ENCODE results near the gene REV3L. TPM values are rescaled to one million over a fixed set of nuclear protein-coding genes. Genes with fewer than 3 reads are reported as not detected.

Gene REV3L
- total RNA-seq, 3 donors from 2014 or later (not counting 1 experiment from before 2014, with no cell fraction given): 18.1 to 25.5 (median 22.7) TPM

DNA sequence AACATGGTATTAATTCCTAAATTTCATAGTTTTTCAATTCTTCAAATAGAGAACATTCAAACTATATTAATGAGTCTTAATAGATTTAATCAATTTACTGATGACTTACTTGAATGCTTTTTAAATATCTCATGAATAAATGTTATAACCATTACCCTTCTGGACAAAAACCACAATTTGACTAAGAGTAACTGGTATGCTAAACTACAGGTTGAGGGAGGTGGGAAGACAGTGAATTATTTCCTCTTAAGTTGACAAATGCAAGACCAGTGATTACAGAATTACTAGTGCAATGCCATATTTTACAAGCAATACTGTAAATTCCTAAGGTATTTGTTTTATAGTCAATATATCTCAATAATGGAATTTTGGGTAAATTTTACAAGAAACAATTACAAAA lies 65.1 kb downstream of the REV3L start:
- H3K27me3 Mint-ChIP-seq (ENCODE audit: low read depth in 2 of 2): no peaks in the 10 kb centered on the region
- H3K4me3 Mint-ChIP-seq: no peak overlapping the region
- no peak overlapping the region for H3K4me3 ChIP-seq (ENCODE audit: low read length)
- H3K36me3 ChIP-seq (ENCODE audit: control insufficient read depth, insufficient read depth, low read length): peaks cover 4% of the 10 kb centered on the region
- no peak overlapping the region for H3K27ac ChIP-seq (ENCODE audit: low read length)
- H3K27ac Mint-ChIP-seq: no peak overlapping the region
- H3K27me3 ChIP-seq (ENCODE audit: control insufficient read depth, insufficient read depth, low read length): no peaks in the 10 kb centered on the region
- TF ChIP-seq, protein P1, sequence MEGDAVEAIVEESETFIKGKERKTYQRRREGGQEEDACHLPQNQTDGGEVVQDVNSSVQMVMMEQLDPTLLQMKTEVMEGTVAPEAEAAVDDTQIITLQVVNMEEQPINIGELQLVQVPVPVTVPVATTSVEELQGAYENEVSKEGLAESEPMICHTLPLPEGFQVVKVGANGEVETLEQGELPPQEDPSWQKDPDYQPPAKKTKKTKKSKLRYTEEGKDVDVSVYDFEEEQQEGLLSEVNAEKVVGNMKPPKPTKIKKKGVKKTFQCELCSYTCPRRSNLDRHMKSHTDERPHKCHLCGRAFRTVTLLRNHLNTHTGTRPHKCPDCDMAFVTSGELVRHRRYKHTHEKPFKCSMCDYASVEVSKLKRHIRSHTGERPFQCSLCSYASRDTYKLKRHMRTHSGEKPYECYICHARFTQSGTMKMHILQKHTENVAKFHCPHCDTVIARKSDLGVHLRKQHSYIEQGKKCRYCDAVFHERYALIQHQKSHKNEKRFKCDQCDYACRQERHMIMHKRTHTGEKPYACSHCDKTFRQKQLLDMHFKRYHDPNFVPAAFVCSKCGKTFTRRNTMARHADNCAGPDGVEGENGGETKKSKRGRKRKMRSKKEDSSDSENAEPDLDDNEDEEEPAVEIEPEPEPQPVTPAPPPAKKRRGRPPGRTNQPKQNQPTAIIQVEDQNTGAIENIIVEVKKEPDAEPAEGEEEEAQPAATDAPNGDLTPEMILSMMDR (IDR thresholded peaks at IDR 0.05): no peak
- H3K36me3 Mint-ChIP-seq: no peaks in the 10 kb centered on the region
- DNase-seq (no peak), ATAC-seq (no peak)
- H3K4me1 ChIP-seq (ENCODE audit: control insufficient read depth, insufficient read depth, low read length): no peaks in the 10 kb centered on the region
- H3K9me3 Mint-ChIP-seq: no peaks in the 10 kb centered on the region
- peaks cover under 1 to 5% of the 10 kb centered on the region in 2 donors for H3K4me1 Mint-ChIP-seq
- intact Hi-C loops (cut with micrococcal nuclease): no loop called here
- no peaks in the 10 kb centered on the region for H3K9me3 ChIP-seq (ENCODE audit: control insufficient read depth, insufficient read depth, low read length)

DNA sequence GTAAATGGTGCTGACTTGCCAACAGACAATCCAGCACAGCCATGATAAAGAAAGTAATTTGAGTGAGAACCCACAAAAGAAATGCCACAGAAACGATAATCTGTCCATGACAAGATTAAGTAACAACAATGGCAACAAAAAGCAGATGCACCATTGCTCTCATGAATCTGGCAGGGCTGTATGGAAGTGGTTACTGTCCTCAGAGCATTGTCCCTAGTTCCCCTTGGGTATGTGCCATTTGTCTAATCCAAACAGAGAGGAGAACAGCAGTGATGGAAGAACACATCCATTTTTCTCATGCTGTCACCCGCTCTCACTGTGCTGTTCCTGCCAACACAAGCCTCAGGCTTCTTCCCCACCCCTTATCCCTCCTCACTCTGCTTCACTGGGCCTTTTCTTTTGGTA lies 65.8 kb downstream of the REV3L start:
- H3K36me3 ChIP-seq (ENCODE audit: control insufficient read depth, insufficient read depth, low read length): peaks cover 4% of the 10 kb centered on the region
- no peak overlapping the region for H3K4me3 Mint-ChIP-seq
- H3K4me1 Mint-ChIP-seq: peaks cover 0 to 5% of the 10 kb centered on the region in 2 donors
- no peaks in the 10 kb centered on the region for H3K36me3 Mint-ChIP-seq
- H3K4me3 ChIP-seq (ENCODE audit: low read length): no peak overlapping the region
- no peaks in the 10 kb centered on the region for H3K27me3 ChIP-seq (ENCODE audit: control insufficient read depth, insufficient read depth, low read length)
- WGBS (ENCODE audit: insufficient coverage): 81% methylated on average over 2 of the region's 2 CpGs
- H3K9me3 Mint-ChIP-seq: no peaks in the 10 kb centered on the region
- TF ChIP-seq, protein P1 (IDR thresholded peaks at IDR 0.05): no peak
- H3K27ac ChIP-seq (ENCODE audit: low read length): no peak overlapping the region
- ATAC-seq (no peak), DNase-seq (no peak)
- no peaks in the 10 kb centered on the region for H3K9me3 ChIP-seq (ENCODE audit: control insufficient read depth, insufficient read depth, low read length)
- intact Hi-C loops (cut with micrococcal nuclease): no loop called here
- H3K27ac Mint-ChIP-seq: no peak overlapping the region
- H3K4me1 ChIP-seq (ENCODE audit: control insufficient read depth, insufficient read depth, low read length): no peaks in the 10 kb centered on the region
- H3K27me3 Mint-ChIP-seq (ENCODE audit: low read depth in 2 of 2): no peaks in the 10 kb centered on the region

DNA sequence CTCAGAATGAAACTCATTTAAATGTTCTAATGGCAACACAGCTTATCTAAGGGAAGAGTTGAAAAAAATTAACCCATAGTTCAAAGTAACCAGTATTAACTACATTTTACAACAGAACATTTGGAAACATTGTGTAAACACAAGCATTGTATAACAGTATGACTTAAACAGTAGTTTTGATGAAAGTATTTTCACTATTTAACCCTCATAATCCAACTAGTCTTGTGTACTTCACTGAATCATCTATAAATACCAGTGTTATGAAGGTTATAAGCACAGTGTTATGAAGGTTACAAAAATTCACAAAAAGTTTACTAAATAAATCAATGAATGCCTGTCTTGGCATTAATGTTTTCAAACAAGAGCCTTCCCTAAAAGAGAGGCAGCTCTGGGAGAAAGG lies 66.5 kb downstream of the REV3L start:
- H3K27ac ChIP-seq (ENCODE audit: low read length): no peak overlapping the region
- no peak for DNase-seq
- intact Hi-C loops (cut with micrococcal nuclease): no loop called here
- Mint-ChIP-seq H3K4me3 (no peak overlapping the region), H3K4me1 (peaks cover 0 to 5% of the 10 kb centered on the region in 2 donors), H3K27ac (no peak overlapping the region), H3K9me3 (no peaks in the 10 kb centered on the region), H3K36me3 (no peaks in the 10 kb centered on the region), H3K27me3 (ENCODE audit: low read depth in 2 of 2) (no peaks in the 10 kb centered on the region)
- no peaks in the 10 kb centered on the region for H3K4me1 ChIP-seq (ENCODE audit: control insufficient read depth, insufficient read depth, low read length)
- H3K27me3 ChIP-seq (ENCODE audit: control insufficient read depth, insufficient read depth, low read length): no peaks in the 10 kb centered on the region
- no peak for ATAC-seq
- TF ChIP-seq, protein P1 (IDR thresholded peaks at IDR 0.05): no peak
- peaks cover 4% of the 10 kb centered on the region for H3K36me3 ChIP-seq (ENCODE audit: control insufficient read depth, insufficient read depth, low read length)
- H3K4me3 ChIP-seq (ENCODE audit: low read length): no peak overlapping the region
- H3K9me3 ChIP-seq (ENCODE audit: control insufficient read depth, insufficient read depth, low read length): no peaks in the 10 kb centered on the region

DNA sequence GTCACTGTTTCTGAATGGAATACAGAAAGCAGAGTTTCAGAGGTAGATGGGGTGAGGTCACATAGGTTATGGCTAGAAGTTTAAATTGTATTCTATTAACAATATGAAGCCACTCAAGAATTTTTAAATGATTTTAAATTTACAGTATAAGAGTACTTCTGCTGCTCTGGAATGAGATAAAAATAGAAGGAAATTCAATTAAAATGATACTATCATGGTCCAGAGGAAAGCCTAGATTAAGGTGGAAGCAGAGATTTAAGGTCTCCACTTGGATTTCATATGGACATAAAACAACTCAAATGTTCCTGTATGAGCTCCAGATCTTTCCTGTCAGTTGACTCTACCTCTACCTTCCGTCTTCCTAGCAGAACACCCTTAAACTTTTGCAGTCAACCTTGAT lies 68.6 kb downstream of the REV3L start:
- TF ChIP-seq, protein P1 (IDR thresholded peaks at IDR 0.05): no peak
- Mint-ChIP-seq H3K27me3 (ENCODE audit: low read depth in 2 of 2) (no peaks in the 10 kb centered on the region), H3K4me1 (peaks cover 0 to 5% of the 10 kb centered on the region in 2 donors), H3K36me3 (no peaks in the 10 kb centered on the region), H3K4me3 (no peak overlapping the region), H3K27ac (no peak overlapping the region), H3K9me3 (no peaks in the 10 kb centered on the region)
- no peak for DNase-seq
- Histone ChIP-seq H3K4me1 (ENCODE audit: control insufficient read depth, insufficient read depth, low read length) (peaks cover 3% of the 10 kb centered on the region), H3K36me3 (ENCODE audit: control insufficient read depth, insufficient read depth, low read length) (peaks cover 4% of the 10 kb centered on the region), H3K27me3 (ENCODE audit: control insufficient read depth, insufficient read depth, low read length) (no peaks in the 10 kb centered on the region), H3K27ac (ENCODE audit: low read length) (no peak overlapping the region), H3K9me3 (ENCODE audit: control insufficient read depth, insufficient read depth, low read length) (no peaks in the 10 kb centered on the region), H3K4me3 (ENCODE audit: low read length) (no peak overlapping the region)
- ATAC-seq: no peak
- 89% methylated on average over 1 of the region's 1 CpG for WGBS (ENCODE audit: insufficient coverage)
- intact Hi-C loops (cut with micrococcal nuclease): no loop called here

Measured in natural killer cell (primary cell).